Left ventricle myocardium inferior (tissue), 1 donor: Measurements from ENCODE around the gene SLC7A8. TPM values are rescaled to one million over a fixed set of nuclear protein-coding genes. Genes with fewer than 3 reads are reported as not detected.

ENCODE experiments used
- DNase-seq: peaks from one replicate; pipeline ENCODE4 v3.0.0-alpha.2; 2020
- H3K27ac ChIP-seq: fragments of 200-600 bp; replicated peaks from 2 replicates; pipeline ENCODE4 v1.8.0; 2021
- H3K27me3 ChIP-seq: fragments of 200-600 bp; 2 replicates; pipeline ENCODE4 v1.8.0; 2021; ENCODE audit warnings: low read depth
- H3K36me3 ChIP-seq: fragments of 200-600 bp; 2 replicates; pipeline ENCODE4 v1.8.0; 2021
- H3K4me1 ChIP-seq: fragments of 200-600 bp; 2 replicates; pipeline ENCODE4 v1.8.0; 2021
- H3K4me3 ChIP-seq: fragments of 200-600 bp; 2 replicates; pipeline ENCODE4 v1.8.0; 2021; ENCODE audit warnings: mild to moderate bottlenecking, moderate library complexity
- H3K9me3 ChIP-seq: fragments of 200-600 bp; replicated peaks from 2 replicates; pipeline ENCODE4 v1.8.0; 2021
- intact Hi-C: fragments of 100-400 bp; cut with micrococcal nuclease; formaldehyde crosslinking; loops from one replicate; pipeline ENCODE4 v1.11.0; 2022
- total RNA-seq: library from RNA; stranded (reverse); fragmentation: NEBNext Ultra II Directional; extraction: Animal tissue kit (Norgen Biotek cat#: 25700); gene quantifications from one replicate; pipeline ENCODE4 v1.2.1, GENCODE V29; 2021
- TF ChIP-seq, protein P1 (sequence below): fragments of 200-600 bp; IDR thresholded peaks from 2 replicates; pipeline ENCODE4 v1.8.0; 2021; ENCODE audit warnings: antibody characterized with exemption, mild to moderate bottlenecking, borderline replicate concordance
- donor health status: DM: no; HTN: yes; CAD: no; lungs with severe emphysema.

Gene SLC7A8
- total RNA-seq, 1 donor from 2014 or later: 10.6 TPM

DNA sequence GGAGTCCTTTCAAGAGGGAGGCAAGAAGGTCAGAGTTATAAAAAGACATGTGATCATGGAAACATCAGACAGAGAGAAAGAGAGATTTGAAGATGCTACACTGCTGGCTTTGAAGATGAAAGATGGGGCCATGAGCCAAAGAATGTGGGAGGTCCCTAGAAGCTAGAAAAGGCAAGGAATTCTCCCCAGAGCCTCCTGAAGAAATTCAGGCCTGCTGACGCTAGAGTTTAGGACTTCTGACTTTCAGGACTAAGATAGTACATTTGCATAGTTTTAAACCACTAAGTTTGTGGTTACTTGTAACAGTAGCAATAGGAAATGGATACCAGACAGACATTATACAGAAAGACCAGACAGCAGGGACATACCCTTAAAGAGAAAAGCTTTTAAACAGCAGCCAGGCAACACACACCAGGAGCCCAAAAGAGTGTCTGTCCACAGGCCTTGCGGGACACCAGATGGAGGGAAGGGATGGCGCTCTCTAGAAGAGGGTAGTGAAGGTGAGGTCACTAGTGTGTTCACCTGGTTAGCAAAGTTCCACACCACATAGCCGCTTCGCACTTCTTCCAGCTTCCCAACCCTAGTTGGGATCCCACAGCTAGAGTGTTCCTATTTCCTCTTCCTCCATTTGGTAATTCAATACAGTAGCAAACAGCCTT is 34.7 kb downstream of the SLC7A8 start:
- no peaks in the 10 kb centered on the region for H3K36me3 ChIP-seq
- no peak overlapping the region for H3K4me3 ChIP-seq
- no peaks in the 10 kb centered on the region for H3K27me3 ChIP-seq
- peaks cover 67% of the 10 kb centered on the region for H3K4me1 ChIP-seq
- H3K27ac ChIP-seq: peak overlapping the region; percentile 9
- no peak for DNase-seq
- TF ChIP-seq, protein P1, sequence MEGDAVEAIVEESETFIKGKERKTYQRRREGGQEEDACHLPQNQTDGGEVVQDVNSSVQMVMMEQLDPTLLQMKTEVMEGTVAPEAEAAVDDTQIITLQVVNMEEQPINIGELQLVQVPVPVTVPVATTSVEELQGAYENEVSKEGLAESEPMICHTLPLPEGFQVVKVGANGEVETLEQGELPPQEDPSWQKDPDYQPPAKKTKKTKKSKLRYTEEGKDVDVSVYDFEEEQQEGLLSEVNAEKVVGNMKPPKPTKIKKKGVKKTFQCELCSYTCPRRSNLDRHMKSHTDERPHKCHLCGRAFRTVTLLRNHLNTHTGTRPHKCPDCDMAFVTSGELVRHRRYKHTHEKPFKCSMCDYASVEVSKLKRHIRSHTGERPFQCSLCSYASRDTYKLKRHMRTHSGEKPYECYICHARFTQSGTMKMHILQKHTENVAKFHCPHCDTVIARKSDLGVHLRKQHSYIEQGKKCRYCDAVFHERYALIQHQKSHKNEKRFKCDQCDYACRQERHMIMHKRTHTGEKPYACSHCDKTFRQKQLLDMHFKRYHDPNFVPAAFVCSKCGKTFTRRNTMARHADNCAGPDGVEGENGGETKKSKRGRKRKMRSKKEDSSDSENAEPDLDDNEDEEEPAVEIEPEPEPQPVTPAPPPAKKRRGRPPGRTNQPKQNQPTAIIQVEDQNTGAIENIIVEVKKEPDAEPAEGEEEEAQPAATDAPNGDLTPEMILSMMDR: no peak
- intact Hi-C loops: no loop called here
- no peaks in the 10 kb centered on the region for H3K9me3 ChIP-seq

DNA sequence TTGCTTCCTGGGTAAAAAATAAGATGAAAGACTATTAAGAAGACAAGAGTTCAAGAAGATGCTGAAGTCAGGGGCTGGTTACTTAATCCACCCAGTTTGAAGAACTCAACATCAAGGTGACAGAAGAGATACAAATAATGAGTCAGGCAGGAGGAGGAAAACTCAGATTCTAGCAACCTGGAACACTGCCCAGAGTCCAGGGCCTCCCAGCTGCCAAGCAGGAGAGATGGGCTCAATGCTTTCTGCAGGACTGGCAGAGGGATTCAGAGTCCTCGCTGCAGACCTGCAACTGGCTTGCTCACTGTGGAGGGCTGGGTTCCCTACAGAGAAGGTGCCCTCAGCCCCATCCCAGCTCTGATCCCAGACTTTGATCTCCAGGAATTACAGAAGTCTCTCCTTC is 35.8 kb downstream of the SLC7A8 start:
- DNase-seq: no peak
- intact Hi-C loops: no loop called here

DNA sequence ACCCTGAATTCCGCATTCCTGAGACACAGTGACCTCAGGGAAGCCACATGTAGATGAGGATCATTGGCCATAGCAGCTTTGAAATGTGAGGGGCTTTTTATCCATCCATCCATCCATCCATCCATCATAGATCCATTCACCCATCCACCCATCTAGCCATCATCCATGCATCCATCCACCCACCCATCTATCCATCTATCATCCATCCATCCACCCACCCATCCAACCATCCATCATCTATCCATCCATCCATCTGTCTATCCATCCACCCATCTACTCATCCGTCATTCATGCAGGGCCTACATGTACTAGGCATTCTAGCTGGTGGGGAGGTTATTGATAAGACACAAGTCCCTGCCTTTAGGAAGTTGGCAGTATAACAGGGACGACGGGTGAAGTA is 36.5 kb downstream of the SLC7A8 start:
- Histone ChIP-seq H3K4me3 (no peak overlapping the region), H3K4me1 (peaks cover 63% of the 10 kb centered on the region)

More for the DNA sequence above, 35.8 kb downstream of the SLC7A8 start:
- H3K4me3 ChIP-seq: no peak overlapping the region
- no peaks in the 10 kb centered on the region for H3K36me3 ChIP-seq
- TF ChIP-seq, protein P1: no peak
- peak overlapping the region; percentile 9 for H3K27ac ChIP-seq
- no peaks in the 10 kb centered on the region for H3K9me3 ChIP-seq
- peaks cover 67% of the 10 kb centered on the region for H3K4me1 ChIP-seq
- H3K27me3 ChIP-seq: no peaks in the 10 kb centered on the region

DNA sequence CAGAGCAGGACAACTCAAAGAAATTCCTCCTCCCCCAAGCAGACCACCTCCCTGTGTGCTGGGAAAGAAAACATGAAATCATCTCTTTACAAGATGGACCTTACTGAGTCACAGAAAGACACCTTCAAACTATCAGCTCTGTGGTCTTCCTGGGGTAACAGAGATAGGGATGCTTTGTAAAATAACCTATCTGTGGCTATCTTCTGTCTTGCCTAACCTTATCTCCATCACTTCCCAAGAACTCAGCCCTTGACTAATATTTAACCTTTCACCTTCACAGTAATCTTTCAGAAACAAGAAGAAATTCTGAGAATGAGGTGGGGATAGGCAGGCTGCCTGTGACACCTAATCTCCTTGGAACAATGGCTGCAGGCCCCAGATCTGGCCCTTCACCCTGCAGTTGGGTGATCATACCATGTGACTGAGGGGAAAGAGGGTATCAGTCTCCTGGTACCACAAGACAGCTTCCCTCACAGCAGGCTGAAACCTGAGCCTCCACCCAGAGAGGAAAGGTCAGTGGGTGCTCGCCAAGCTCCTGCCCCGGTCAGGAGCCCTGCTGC is 37.0 kb downstream of the SLC7A8 start:
- intact Hi-C loops: no loop called here
- peaks cover 62% of the 10 kb centered on the region for H3K4me1 ChIP-seq
- no peak overlapping the region for H3K4me3 ChIP-seq
- H3K27ac ChIP-seq: peak overlapping the region; percentile 68
- no peaks in the 10 kb centered on the region for H3K9me3 ChIP-seq
- no peak for DNase-seq
- H3K36me3 ChIP-seq: no peaks in the 10 kb centered on the region
- no peaks in the 10 kb centered on the region for H3K27me3 ChIP-seq
- TF ChIP-seq, protein P1: no peak

More for the DNA sequence above, 36.5 kb downstream of the SLC7A8 start:
- Histone ChIP-seq H3K27me3 (no peaks in the 10 kb centered on the region), H3K9me3 (no peaks in the 10 kb centered on the region), H3K27ac (no peak overlapping the region), H3K36me3 (no peaks in the 10 kb centered on the region)
- TF ChIP-seq, protein P1: no peak
- DNase-seq: no peak
- intact Hi-C loops: no loop called here

DNA sequence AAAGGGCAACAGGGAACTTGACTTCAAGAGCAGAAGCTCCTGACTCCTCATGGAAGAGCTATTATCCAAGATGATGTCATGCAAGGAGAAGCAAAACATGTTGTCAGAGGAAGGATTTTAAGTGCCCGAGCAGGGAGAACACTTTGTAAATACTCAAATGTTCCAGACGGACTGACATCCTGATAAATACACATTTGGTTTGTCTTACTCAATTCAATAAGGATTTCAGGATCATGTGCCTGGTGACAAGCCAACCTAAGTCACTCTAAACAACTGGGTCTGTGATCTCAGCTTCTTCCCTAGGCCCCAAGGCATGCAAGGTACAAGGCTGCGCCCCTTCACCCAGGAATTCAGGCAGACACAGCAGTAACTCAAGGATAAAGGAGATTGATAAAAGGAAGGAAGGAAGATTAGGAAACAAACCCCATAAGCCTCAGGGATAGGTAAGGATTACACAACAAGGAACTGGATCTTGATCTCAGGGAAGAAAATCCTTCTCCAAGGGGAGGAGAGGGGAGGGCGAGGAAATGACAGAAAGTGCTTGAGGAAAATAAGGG is 37.6 kb downstream of the SLC7A8 start:
- H3K4me1 ChIP-seq: peaks cover 57% of the 10 kb centered on the region
- DNase-seq: no peak

More for the DNA sequence above, 37.6 kb downstream of the SLC7A8 start:
- H3K27ac ChIP-seq: peak overlapping the region; percentile 68
- H3K36me3 ChIP-seq: no peaks in the 10 kb centered on the region
- no peaks in the 10 kb centered on the region for H3K9me3 ChIP-seq
- no peaks in the 10 kb centered on the region for H3K27me3 ChIP-seq
- TF ChIP-seq, protein P1: no peak
- H3K4me3 ChIP-seq: no peak overlapping the region
- intact Hi-C loops: no loop called here
